ENCODE measurements around the gene SPATS1. TPM values are rescaled to one million over a fixed set of nuclear protein-coding genes. Genes with fewer than 3 reads are reported as not detected.

The SPATS1 gene
- total RNA-seq, 1 experiment from 2014 or later: not detected

- CTCF ChIA-PET: no interaction called here
- H3K4me3 Mint-ChIP-seq: no peak overlapping the region
- POLR2A ChIA-PET: no interaction called here
- TF ChIP-seq MLX (CRISPR knock-in tag; IDR thresholded peaks at IDR 0.05) (no peak), KAT7 (CRISPR knock-in tag; IDR thresholded peaks at IDR 0.05; ENCODE audit: borderline replicate concordance) (no peak), ZNF671 (CRISPR knock-in tag; IDR thresholded peaks at IDR 0.05) (no peak), GTF2I (CRISPR knock-in tag; conservative IDR thresholded peaks at IDR 0.05) (no peak), EMX1 (CRISPR knock-in tag; IDR thresholded peaks at IDR 0.05) (no peak), GRHL2 (CRISPR knock-in tag; IDR thresholded peaks at IDR 0.05; ENCODE audit: insufficient replicate concordance, severe bottlenecking) (no peak)
- TF ChIP-seq, protein P1, sequence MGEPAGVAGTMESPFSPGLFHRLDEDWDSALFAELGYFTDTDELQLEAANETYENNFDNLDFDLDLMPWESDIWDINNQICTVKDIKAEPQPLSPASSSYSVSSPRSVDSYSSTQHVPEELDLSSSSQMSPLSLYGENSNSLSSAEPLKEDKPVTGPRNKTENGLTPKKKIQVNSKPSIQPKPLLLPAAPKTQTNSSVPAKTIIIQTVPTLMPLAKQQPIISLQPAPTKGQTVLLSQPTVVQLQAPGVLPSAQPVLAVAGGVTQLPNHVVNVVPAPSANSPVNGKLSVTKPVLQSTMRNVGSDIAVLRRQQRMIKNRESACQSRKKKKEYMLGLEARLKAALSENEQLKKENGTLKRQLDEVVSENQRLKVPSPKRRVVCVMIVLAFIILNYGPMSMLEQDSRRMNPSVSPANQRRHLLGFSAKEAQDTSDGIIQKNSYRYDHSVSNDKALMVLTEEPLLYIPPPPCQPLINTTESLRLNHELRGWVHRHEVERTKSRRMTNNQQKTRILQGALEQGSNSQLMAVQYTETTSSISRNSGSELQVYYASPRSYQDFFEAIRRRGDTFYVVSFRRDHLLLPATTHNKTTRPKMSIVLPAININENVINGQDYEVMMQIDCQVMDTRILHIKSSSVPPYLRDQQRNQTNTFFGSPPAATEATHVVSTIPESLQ (CRISPR knock-in tag; IDR thresholded peaks at IDR 0.05): no peak
- H3K27me3 Mint-ChIP-seq (ENCODE audit: low read depth): peaks cover 4% of the 10 kb centered on the region; the same call in 1 of the 2 replicates
- H3K4me1 Mint-ChIP-seq: no peaks in the 10 kb centered on the region
- H3K27ac Mint-ChIP-seq: no peak overlapping the region
- DNase-seq (ENCODE audit: low spot score): no peak
- H3K36me3 Mint-ChIP-seq: no peaks in the 10 kb centered on the region
- no peak for ATAC-seq
- peaks cover 7% of the 10 kb centered on the region for H3K9me3 Mint-ChIP-seq
Measured at GRCh38 chr6:44377484-44377883, 35.0 kb downstream of the SPATS1 start.

DNA sequence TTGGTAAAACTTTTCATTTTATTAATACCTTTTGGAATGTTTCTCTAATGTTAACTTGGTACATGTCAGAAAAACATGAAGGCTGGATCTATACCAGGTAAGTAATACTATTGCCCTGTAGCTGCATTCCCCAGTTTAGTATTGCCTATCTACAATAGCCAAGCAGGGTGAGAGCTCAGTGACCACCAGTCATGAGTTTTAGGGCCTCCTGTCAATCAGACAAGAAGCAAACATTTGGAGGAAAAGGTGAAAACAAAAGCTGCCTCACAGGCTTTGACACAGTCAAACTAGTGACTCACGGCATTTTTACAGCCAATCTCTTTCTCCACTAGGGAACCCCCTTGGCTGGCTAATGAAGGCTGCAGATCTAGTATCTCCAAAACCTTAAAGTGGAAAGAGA lies 35.5 kb downstream of the SPATS1 start:
- H3K4me1 Mint-ChIP-seq: no peaks in the 10 kb centered on the region
- no peak overlapping the region for H3K4me3 Mint-ChIP-seq
- POLR2A ChIA-PET: no interaction called here

More for the DNA sequence above, 35.5 kb downstream of the SPATS1 start:
- Mint-ChIP-seq H3K9me3 (peaks cover 7% of the 10 kb centered on the region), H3K27me3 (ENCODE audit: low read depth) (peaks cover 4% of the 10 kb centered on the region; the same call in 1 of the 2 replicates), H3K27ac (no peak overlapping the region), H3K36me3 (no peaks in the 10 kb centered on the region)
- ATAC-seq: no peak
- DNase-seq (ENCODE audit: low spot score): no peak
- TF ChIP-seq FOXP1 (CRISPR knock-in tag; IDR thresholded peaks at IDR 0.05; ENCODE audit: borderline replicate concordance) (no peak), ZNF138 (CRISPR knock-in tag; conservative IDR thresholded peaks at IDR 0.05) (no peak), ZNF121 (CRISPR knock-in tag; IDR thresholded peaks at IDR 0.05) (no peak), NFE2L1 (CRISPR knock-in tag; IDR thresholded peaks at IDR 0.05) (no peak), CREM (CRISPR knock-in tag; IDR thresholded peaks at IDR 0.05) (no peak), OVOL2 (CRISPR knock-in tag; IDR thresholded peaks at IDR 0.05; ENCODE audit: borderline replicate concordance) (no peak), TP53 (CRISPR knock-in tag; IDR thresholded peaks at IDR 0.05) (no peak), ETV6 (CRISPR knock-in tag; IDR thresholded peaks at IDR 0.05) (no peak), ZBTB43 (CRISPR knock-in tag; IDR thresholded peaks at IDR 0.05) (no peak), ZNF317 (CRISPR knock-in tag; IDR thresholded peaks at IDR 0.05; ENCODE audit: borderline replicate concordance, low read depth) (no peak), NR1H2 (CRISPR knock-in tag; IDR thresholded peaks at IDR 0.05) (no peak), ZNF263 (CRISPR knock-in tag; IDR thresholded peaks at IDR 0.05; ENCODE audit: low read depth) (no peak), CDX4 (CRISPR knock-in tag; IDR thresholded peaks at IDR 0.05; ENCODE audit: borderline replicate concordance) (no peak), NFATC4 (CRISPR knock-in tag; IDR thresholded peaks at IDR 0.05) (no peak), HMGA2 (CRISPR knock-in tag; IDR thresholded peaks at IDR 0.05) (no peak)
- TF ChIP-seq, protein P2, sequence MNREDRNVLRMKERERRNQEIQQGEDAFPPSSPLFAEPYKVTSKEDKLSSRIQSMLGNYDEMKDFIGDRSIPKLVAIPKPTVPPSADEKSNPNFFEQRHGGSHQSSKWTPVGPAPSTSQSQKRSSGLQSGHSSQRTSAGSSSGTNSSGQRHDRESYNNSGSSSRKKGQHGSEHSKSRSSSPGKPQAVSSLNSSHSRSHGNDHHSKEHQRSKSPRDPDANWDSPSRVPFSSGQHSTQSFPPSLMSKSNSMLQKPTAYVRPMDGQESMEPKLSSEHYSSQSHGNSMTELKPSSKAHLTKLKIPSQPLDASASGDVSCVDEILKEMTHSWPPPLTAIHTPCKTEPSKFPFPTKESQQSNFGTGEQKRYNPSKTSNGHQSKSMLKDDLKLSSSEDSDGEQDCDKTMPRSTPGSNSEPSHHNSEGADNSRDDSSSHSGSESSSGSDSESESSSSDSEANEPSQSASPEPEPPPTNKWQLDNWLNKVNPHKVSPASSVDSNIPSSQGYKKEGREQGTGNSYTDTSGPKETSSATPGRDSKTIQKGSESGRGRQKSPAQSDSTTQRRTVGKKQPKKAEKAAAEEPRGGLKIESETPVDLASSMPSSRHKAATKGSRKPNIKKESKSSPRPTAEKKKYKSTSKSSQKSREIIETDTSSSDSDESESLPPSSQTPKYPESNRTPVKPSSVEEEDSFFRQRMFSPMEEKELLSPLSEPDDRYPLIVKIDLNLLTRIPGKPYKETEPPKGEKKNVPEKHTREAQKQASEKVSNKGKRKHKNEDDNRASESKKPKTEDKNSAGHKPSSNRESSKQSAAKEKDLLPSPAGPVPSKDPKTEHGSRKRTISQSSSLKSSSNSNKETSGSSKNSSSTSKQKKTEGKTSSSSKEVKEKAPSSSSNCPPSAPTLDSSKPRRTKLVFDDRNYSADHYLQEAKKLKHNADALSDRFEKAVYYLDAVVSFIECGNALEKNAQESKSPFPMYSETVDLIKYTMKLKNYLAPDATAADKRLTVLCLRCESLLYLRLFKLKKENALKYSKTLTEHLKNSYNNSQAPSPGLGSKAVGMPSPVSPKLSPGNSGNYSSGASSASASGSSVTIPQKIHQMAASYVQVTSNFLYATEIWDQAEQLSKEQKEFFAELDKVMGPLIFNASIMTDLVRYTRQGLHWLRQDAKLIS (CRISPR knock-in tag; IDR thresholded peaks at IDR 0.05; ENCODE audit: borderline replicate concordance): no peak
- TF ChIP-seq, protein P3, sequence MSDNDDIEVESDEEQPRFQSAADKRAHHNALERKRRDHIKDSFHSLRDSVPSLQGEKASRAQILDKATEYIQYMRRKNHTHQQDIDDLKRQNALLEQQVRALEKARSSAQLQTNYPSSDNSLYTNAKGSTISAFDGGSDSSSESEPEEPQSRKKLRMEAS (CRISPR knock-in tag; IDR thresholded peaks at IDR 0.05): no peak
- TF ChIP-seq, protein P4, sequence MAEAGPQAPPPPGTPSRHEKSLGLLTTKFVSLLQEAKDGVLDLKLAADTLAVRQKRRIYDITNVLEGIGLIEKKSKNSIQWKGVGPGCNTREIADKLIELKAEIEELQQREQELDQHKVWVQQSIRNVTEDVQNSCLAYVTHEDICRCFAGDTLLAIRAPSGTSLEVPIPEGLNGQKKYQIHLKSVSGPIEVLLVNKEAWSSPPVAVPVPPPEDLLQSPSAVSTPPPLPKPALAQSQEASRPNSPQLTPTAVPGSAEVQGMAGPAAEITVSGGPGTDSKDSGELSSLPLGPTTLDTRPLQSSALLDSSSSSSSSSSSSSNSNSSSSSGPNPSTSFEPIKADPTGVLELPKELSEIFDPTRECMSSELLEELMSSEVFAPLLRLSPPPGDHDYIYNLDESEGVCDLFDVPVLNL (CRISPR knock-in tag; IDR thresholded peaks at IDR 0.05; ENCODE audit: borderline replicate concordance, low read depth): no peak
- TF ChIP-seq, protein P5, sequence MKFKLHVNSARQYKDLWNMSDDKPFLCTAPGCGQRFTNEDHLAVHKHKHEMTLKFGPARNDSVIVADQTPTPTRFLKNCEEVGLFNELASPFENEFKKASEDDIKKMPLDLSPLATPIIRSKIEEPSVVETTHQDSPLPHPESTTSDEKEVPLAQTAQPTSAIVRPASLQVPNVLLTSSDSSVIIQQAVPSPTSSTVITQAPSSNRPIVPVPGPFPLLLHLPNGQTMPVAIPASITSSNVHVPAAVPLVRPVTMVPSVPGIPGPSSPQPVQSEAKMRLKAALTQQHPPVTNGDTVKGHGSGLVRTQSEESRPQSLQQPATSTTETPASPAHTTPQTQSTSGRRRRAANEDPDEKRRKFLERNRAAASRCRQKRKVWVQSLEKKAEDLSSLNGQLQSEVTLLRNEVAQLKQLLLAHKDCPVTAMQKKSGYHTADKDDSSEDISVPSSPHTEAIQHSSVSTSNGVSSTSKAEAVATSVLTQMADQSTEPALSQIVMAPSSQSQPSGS (CRISPR knock-in tag; IDR thresholded peaks at IDR 0.05; ENCODE audit: borderline replicate concordance, low read depth): no peak
- CTCF ChIA-PET: no interaction called here
